CD4-positive, alpha-beta T cell treated with Interleukin-17A for 1 hour (primary cell): ENCODE data around the gene PRRC2B.

ENCODE experiments used
- DNase-seq: peaks from one replicate; pipeline ENCODE4 v3.0.0-alpha.2; 2020

The PRRC2B gene

DNA sequence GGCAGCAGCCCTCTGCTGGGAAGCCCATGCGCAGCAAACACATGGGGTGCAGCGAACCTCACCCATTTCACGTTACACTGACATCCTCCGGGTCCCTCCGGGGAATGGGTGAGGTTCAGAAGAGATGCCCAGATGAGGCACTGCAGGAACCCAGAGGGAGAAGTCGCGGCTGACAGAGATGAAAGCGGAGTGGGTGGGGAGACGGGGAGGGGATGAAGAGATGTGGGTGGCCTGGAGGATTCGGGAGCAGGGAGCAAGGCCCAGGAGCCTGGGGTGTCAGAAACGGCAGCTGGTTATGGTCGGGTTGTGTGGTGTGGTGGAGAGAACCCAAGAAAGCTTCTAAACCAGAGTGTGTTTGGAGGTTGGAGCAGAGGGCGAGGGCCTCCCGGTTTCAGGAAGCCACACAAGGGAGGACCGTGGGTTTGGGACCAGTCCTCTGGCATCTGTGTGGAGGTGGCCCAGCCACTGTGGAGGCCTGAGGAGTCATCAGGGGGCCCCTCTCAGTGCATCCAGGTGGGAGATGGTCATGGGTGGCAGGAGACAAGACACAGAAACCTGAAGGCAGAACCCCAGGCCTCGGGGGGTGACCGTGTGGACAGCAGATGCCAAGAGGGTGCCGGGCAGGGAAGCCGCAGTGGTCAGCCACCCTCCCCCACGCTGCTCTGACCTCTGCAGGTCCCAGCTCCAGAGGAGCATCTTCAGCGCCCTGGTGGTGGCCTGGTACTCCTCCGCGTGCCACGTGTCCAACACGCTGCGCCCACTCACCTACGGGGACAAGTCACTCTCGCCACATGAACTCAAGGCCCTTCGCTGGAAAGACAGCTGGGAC, 128.6 kb downstream of the PRRC2B start:
- DNase-seq: no peak

DNA sequence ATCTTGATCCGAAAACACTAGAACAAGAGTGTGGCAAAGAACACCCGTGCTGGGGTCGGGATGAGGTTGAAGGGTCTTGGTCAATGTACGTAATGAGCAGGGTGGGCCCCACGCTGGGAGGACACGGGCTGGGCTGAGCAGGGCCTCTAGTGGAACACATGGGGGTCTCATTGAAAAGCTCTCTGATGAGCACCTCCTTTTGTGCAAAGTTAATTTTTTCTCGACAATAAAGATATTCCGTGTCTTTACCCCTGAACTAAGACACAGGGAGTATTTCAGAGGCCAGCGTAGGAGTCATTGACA, 129.2 kb downstream of the PRRC2B start:
- DNase-seq: no peak

DNA sequence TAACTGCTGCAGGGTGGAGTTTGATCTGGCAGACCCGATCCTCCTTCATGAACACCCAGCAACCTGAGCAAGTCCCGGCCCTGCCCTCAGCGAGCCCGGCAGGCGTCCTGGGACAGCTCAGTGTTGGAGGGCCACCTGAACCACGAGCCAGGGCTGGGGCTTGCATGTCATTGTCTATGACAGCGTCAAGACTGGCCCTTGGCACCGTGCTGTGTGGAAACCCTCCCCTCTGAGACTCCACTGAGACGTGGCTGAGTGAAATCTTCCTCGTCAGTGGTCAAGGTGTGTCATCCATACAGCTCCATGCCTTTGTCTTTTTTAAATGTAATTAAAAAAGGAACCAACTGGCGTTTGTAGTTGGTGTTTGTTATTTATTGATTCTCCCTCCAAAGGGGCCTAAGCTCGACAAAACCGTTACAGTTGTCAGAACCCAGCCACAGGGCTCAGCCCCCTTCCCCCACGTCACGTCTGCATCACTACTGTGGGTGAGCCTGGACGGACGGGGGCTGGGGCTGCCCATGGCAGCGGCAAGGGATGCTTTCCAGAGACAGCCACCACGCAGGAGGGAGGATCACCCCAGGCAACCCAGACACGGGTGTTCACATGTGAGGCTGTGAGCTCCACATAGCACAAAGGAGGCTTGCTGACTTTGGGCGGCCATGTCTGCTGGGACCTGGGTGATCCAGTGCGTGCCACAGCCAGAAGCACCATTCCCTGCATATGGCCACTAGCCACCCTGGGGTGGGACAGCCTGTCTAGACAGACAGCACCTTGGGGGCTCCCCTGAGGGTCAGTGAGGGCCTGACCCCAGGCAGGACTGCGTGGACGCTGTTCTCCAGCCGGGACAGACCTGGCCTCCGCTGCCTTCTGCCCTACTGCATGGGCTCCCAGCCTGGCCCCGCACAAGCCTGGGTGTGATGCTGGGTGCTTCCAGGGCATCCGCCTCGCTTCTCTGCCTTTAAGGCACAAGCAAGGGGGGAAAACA, 129.9 kb downstream of the PRRC2B start:
- no peak for DNase-seq

DNA sequence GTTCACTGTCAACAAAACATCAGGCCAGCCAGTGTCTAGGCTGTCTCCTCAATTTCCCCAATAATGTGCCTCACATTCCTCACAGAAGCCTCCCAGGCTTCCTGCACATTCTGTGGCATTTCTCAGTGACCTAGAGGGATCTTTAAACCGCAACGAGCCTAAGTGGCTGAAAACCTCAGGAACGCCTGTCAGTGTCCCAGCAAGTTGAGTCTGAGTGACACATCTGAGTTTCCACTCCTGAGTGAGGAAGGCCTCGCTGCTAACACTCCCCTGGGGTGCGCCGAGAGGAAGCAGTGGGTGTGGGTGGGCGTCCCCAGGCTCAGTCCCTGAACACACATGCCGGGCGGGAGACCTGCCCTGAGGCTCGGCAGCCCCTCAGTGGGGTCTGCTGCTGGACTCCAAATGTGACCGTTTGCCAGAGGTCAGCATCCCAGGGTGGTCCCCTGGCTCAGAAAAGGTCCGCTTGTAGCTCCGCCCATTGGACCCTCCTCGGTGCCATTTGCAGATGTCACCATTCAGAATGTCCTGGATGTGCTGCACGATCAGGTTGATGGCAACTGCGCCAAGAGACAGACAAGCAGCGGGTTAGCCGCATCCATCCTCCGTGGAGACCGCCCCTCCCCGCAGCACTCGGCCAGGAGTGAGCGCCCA, 130.9 kb downstream of the PRRC2B start:
- no peak for DNase-seq

DNA sequence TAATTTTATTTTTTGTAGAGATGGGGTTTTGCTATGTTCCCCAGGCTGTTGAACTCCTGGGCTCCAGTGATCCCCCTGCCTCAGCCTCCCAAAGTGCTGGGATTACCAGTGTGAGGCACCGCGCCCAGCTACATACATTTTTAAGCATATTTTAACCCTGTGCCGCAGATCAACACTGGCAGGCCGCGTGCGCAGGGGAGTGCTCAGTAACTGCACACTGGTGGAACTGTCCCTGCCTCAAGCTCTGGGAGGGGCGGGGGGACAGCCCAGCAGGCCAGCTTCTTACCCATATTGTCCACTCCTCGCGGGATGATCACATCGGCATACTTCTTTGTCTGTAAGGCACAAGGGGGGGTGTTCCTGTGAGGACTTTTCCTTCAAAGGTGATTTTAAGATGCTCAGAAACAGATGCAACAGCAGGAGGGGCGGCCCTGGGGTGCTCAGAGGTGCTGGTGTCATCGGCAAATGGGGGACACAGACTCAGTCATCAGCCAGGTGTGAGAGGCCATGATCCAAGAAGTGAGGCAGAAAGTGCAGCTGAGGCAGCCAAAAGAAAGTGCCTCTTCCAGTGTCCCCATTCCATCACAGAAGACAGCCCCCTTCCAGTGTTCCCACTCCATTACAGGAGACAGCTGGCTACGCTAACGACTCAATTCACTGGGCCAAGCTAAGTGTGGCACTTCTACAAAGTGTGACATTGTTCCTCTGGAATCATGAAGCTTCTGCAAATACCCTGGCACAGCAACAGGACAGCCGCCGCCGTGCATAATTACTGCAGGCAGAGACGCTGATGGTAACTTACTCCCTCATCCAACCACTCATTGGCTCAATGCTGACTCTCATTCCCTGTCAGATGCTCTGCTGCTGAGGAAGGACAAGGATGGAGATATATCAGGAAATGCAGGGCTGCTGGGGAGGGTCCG, 132.0 kb downstream of the PRRC2B start:
- DNase-seq: no peak

DNA sequence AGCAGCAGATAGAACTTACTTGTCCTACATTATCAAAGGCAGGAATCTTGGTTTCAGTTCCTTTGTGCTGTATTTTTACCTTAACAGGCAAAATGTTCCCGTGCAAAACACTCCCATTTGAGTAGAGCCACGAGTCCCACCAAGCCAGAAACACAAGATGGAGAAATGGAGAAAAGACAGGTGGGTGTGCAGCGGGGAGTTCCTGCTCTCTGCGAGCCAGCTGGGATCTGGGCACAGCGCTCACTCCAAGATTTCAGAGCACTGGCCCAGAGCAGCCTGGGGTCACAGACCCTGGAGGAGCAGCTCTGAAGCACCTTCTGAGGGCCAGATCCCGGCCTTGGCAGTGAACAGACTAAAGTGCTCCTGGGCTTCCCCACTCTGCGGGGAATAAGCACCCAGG, 134.3 kb downstream of the PRRC2B start:
- no peak for DNase-seq

DNA sequence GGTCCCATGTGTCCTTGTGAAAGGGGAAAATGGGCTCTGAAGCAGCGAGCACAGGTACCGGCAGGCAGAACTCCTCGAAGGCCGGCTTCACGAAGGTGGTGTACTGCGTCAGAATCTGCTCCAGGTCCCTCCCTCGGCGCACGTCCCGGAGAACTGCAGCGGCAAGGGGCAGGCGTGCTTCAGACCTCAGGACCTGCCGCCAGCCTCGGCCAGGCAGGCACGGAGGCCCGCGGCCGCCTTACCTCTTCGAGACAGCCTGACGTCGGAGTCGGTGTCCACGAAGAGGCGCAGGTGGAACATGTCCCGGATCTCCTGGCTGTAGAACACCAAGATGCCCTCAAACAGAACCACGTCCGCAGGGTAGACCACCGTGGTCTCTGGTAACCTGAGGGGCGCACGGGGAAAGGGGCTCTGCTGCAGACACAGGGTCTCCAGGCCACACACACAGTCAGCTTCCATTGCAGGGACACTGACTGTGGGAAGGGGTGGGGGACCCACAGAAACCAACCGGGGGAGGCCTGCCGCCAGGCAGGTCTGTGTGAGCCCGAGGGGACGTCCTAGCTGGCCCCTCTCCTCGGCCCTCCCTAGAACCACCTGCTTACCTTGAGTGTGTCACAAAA, 135.1 kb downstream of the PRRC2B start:
- DNase-seq: no peak

DNA sequence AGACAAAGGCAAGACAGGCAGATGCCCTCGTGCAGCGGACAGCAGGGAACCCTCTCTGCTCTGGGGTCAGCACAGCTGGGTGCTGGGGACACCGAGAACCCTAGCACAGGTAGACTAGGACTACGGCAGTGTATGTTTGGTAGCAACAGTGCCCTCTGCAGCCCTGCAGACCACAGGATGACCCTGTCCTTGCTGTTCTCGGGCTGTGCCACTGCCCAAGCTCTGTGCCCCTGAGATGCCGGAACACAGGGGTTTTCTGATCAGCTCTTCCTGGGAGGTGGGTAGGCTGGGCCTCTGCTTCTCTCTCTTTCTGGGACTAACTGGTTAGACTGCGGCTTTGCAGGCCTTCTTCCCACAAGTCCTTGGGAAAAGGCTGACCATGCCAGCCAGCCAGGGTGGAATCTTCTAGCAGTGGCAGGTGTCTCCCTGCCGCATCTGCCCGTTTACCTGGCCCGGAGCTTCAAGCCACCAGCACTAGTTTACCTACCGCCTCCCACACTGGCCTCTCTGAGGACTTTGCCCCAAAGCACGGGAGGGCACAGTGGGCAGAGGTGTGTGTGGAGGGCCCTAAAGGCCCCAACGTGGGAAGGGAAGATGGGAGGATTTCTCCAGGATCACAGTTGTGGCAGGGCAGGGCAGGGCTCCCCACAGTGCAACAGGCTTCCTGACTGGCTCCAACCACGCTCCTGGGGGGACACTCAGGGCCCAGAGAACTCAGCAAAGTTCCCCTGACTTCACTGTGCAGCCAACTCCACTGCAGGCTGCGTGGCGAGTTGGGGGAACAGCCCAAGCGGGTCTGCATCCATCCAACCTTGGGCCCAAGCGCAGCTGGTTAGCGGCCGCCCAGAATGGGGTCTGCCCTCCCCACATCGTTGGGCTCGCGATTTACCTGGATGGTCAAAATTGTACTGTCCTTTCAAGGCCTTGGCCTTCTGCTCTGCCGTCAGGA, 136.0 kb downstream of the PRRC2B start:
- DNase-seq: no peak

DNA sequence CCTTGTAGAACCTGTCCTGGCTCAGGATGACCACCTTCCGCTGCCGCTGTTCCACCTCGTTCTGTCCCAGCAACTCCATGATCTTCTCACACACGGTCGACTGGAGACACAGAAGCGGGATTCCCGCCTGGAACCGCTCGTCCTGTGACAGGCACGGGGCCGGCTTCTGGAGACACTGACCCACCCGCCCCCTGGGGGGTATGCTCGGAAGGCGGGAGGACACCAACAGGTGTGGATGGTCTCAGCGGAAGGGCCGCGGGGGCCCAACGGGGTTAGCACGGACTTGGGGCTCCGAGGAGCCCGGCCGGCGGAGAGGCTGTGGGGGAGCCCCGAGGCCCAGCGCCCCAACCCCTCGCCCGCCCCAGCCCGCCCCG, 136.6 kb downstream of the PRRC2B start:
- DNase-seq: no peak

DNA sequence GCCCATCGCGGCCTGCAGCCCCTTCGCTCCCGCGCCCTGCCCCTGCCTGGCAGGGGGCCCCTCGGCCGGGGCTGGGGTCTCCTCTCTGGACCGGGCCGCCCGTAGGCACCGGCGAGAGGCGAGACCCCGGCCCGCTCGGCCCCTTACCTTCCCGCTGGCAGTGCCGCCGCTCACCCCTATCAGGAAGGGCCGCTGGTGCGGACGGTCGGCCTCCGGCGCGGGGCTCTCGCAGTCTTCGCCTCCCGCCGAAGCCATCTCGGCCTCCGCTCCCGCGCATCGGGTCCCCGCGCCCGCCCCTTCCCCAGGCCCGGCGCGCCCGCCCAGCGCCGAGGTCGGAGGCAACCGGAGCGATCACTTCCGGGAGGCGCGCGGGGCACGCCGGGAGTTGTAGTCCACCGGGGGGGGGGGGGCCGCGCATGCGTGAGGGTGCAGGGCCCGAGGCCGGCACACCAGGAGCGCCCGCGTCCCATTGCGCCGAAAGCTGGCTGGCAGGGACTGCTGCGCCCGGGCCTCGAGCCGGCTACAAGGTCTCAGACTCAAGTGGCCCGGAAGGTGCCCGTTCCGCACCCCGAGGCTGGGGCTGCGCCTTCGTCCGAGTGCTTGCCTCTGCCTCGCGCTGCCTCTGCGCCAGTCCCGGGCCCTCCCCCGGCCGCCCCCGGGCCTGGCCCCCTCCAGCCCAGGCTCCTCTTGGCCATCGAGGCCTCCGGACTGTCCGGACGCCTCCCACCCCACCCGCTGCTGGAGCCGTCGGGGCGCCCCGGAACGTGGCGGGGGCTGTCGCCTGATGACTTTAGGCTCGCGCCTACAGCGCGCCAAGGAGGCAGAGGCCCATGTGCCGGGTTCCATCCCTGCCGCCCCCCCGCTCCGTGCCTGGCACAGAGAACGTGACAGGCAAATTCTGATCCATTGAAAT, 137.3 kb downstream of the PRRC2B start, which contains the start of gene UCK1:
TSS of gene UCK1 (minus strand) at position 344 of the 913 bp plus-strand sequence. CDS start at position 255, 89 bp downstream.
- peak; percentile 74 for DNase-seq

DNA sequence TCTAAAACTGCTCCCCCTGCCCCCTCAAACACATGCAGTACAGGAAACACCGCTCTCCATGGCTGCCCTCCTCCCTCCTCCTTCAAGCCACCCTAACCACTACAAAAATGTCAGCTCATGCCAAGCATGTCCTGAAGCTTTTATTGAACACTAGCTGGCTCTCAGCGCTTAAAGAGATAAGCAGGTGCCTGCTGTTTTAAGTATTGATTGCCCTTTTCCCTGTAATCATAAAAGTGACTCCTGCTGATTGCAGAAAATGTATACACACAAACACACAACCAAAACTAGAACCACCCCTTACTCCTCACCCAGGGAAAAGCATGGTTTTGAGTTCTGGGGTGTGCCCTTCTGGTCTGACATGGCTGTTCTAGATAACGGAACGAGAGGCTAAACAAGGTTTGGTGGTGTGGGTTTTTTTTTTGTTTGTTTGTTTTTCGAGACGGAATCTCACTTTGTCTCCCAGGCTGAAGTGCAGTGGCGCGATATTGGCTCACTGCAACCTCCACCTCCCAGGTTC, 140.9 kb downstream of the PRRC2B start:
- peak; percentile 20 for DNase-seq

DNA sequence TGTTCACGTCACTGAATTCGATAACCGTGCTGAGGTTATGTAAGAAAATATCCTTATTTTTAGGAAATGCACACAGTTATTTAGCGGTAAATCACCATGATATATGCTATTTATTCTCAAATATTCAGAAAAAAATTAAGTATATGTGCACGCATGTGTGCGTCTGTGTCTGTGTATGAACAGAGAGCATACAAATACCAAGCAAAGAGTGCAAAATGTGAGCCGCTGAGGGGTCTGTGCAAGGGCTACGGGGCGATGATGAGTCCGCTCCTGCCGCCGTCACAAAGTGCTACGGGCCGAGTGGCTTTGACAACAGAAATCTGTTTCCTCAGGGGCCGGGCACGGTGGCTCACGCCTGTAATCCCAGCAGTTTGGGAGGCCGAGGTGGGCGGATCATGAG, 144.1 kb downstream of the PRRC2B start:
- no peak for DNase-seq

DNA sequence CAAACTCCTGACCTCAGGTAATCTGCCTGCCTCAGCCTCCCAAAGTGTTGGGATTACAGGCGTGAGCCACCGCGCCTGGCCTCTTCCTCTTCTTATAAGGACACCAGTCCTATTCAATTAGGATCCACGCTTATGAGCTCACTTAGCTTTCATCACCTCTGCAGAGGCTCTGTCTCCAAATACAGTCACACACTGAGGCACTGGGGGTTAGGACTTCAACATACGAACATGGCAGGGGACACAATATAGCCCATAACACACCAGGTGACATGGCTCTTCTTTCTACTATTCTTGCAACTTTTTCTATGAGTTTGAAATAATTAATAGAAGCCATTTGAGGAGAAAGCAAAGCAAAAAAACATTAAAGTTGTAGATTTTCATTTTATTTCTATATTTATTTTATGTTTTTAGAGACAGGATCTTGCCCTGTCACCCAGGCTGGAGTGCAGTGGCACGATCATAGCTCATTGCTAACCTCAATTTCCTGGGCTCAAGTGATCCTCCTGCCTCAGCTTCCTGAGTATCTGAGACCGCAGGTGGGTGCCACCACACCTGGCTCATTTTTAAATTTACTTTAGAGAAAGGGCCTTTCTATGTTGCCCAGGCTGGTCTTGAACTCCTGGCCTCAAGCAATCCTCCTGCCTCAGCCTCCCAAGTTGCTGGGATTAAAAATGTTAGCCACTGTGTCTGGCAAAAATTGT, 145.5 kb downstream of the PRRC2B start:
- peak; percentile 55 for DNase-seq

DNA sequence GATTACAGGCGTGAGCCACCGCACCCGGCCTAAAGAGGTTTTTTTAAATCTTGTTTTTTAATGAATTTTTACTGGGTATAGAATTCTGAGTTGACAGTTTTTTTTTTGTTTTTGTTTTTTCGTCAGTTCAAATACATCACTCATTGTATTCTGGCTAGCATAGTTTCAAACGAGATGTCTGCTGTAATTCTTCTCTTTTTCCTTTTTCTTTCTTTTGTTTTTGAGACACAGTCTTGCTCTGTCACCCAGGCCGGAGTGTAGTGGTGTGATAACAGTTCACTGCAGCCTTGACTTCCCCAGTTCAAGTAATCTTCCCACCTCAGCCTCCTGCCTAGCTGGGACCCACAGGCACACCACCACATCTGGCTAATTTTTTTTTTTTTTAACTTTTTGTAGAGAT, 149.3 kb downstream of the PRRC2B start:
- no peak for DNase-seq

DNA sequence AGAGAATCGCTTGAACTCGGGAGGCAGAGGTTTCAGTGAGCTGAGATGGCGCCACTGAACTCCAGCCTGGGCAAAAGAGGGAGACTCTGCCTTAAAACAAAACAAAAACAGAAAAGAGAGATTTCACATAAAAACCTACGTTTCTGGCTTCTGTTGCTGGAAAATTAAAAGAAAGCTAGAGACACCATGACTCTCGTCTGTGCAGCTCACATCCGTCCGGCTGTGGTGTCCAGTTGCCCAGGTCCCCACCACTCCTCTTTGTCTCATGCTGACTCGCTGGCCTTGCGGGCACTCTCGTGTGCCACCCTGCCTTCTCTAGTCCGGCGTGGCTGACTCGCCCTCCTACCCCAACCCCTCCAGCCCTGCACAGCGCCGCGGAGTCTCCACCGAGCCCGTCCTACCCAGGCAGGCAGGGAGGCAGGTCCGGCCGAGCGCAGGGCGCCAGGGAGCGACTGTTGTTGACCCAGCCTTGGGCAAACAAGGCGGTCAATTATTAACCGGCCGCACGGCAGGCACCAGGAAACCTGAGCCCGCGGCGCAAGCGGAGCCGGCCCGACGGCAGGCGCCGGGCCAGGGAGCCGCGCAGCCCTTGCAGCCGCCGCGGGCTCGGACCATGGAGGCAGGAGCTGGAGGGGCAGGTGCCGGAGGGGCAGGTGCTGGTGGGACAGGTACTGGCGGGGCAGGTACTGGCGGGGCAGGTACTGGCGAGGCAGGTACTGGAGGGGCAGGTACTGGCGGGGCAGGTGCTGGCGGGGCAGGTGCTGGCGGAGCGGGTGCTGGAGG, 151.3 kb downstream of the PRRC2B start, which contains the start of gene PRRT1B:
TSS of gene PRRT1B (plus strand) at position 521 of the 783 bp plus-strand sequence. CDS start at position 614, 93 bp downstream.
- DNase-seq: no peak

DNA sequence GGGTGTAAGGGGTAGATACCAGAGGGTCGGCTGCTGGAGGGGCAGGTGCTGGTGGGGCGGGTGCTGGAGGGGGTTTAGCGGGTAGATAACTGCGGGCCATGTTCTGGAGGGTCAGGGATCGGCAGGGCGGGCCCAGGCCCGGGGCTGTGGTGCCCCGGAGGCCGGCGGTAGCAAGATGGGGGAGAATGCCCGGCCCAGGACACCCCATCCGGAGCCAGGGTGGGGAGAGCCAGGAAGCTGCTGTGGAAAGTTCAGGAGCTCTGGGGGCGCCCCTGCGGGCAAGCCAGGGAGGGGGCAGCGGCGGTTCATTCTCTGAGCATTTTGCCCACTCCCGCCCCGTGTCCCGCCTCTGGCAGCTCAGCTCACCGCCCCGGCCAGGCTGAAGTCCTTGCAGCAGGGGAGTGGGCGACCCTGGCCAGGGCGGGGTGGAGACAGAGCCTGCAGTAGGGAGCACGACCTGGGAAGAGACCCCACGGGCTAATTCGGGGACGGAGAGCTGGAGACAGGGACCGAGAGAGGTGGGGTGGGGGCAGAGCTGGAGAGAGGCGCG, 152.0 kb downstream of the PRRC2B start:
- DNase-seq: no peak
